WI38 (cell line): Measurements from ENCODE around the gene NSDHL.

Experiments used
- H3K4me3 ChIP-seq: 2 replicates; pipeline ENCODE4 v1.5.1; 2011; ENCODE audit warnings: low read depth, mild to moderate bottlenecking, control low read depth, low read length
- CTCF ChIP-seq: IDR thresholded peaks from 2 replicates; pipeline ENCODE4 v1.5.1; 2012; ENCODE audit warnings: low read depth, mild to moderate bottlenecking, control low read depth, low read length

NSDHL gene

GRCh38 chrX:152915541-152916241, 84.8 kb downstream of the NSDHL start:
- H3K4me3 ChIP-seq = no peak overlapping the region
- peak; percentile 64 for TF ChIP-seq CTCF

GRCh38 chrX:152917656-152918579, 87.1 kb downstream of the NSDHL start:
- TF ChIP-seq CTCF = no peak

GRCh38 chrX:152918707-152919106, 87.8 kb downstream of the NSDHL start:
- H3K4me3 ChIP-seq = no peak overlapping the region
- no peak for TF ChIP-seq CTCF

More at GRCh38 chrX:152917656-152918579, 87.1 kb downstream of the NSDHL start:
- no peak overlapping the region for H3K4me3 ChIP-seq
